Activated CD4-positive, alpha-beta T cell treated with anti-CD3 and anti-CD28 coated beads, Interleukin-2, amount 10 ng/mL, durations not matched to agents 24 days and 14 days (primary cell): Measurements from ENCODE around the gene PROC. TPM values are rescaled to one million over a fixed set of nuclear protein-coding genes. Genes with fewer than 3 reads are reported as not detected.

Experiments used
- DNase-seq: peaks from one replicate; pipeline ENCODE4 v3.0.0; 2022
- H3K27ac Mint-ChIP-seq: one replicate; pipeline ENCODE4 v1.8.0; 2022; ENCODE audit warnings: mild to moderate bottlenecking, mixed read lengths
- H3K27me3 Mint-ChIP-seq: one replicate; pipeline ENCODE4 v1.8.0; 2022; ENCODE audit warnings: mixed read lengths
- H3K36me3 Mint-ChIP-seq: one replicate; pipeline ENCODE4 v1.8.0; 2022; ENCODE audit warnings: low read depth, mild to moderate bottlenecking, mixed read lengths
- H3K4me1 Mint-ChIP-seq: one replicate; pipeline ENCODE4 v1.8.0; 2021; ENCODE audit warnings: mixed read lengths
- H3K4me3 Mint-ChIP-seq: one replicate; pipeline ENCODE4 v1.8.0; 2022; ENCODE audit warnings: mild to moderate bottlenecking, moderate library complexity, mixed read lengths
- H3K9me3 Mint-ChIP-seq: one replicate; pipeline ENCODE4 v1.8.0; 2021; ENCODE audit warnings: mixed read lengths
- intact Hi-C: fragments of 100-400 bp; cut with micrococcal nuclease; formaldehyde crosslinking; loops from one replicate; pipeline ENCODE4 v1.15.1; 2023
- total RNA-seq: library from RNA; stranded (reverse); gene quantifications from 2 replicates; pipeline ENCODE4 v1.2.3, GENCODE V29; 2022

The PROC gene
- total RNA-seq, 1 donor from 2014 or later: 0.12 TPM

- DNase-seq: no peak
- Mint-ChIP-seq H3K4me3 (peak overlapping the region; percentile 67), H3K36me3 (no peaks in the 10 kb centered on the region), H3K27ac (no peak overlapping the region), H3K9me3 (no peaks in the 10 kb centered on the region), H3K27me3 (peaks cover 45% of the 10 kb centered on the region), H3K4me1 (peaks cover 8% of the 10 kb centered on the region)
- intact Hi-C loops: no loop called here
Observed at GRCh38 chr2:127422559-127423477, 4.6 kb downstream of the PROC start.

- H3K27me3 Mint-ChIP-seq: peaks cover 45% of the 10 kb centered on the region
- peak overlapping the region; percentile 57 for H3K4me3 Mint-ChIP-seq
- intact Hi-C loops: no loop called here
- no peak overlapping the region for H3K27ac Mint-ChIP-seq
- no peak for DNase-seq
- H3K36me3 Mint-ChIP-seq: no peaks in the 10 kb centered on the region
- H3K4me1 Mint-ChIP-seq: peaks cover 8% of the 10 kb centered on the region
- H3K9me3 Mint-ChIP-seq: no peaks in the 10 kb centered on the region
Observed at GRCh38 chr2:127423478-127423843, 5.2 kb downstream of the PROC start.

GRCh38 chr2:127423880-127424279 lies 5.7 kb downstream of the PROC start:
- Mint-ChIP-seq H3K27me3 (peaks cover 45% of the 10 kb centered on the region), H3K36me3 (no peaks in the 10 kb centered on the region), H3K4me3 (peak overlapping the region; percentile 52), H3K4me1 (peaks cover 8% of the 10 kb centered on the region), H3K27ac (no peak overlapping the region), H3K9me3 (no peaks in the 10 kb centered on the region)
- DNase-seq: no peak
- intact Hi-C loops: no loop called here

GRCh38 chr2:127424598-127425520 lies 6.6 kb downstream of the PROC start:
- Mint-ChIP-seq H3K9me3 (no peaks in the 10 kb centered on the region), H3K36me3 (no peaks in the 10 kb centered on the region), H3K27me3 (peaks cover 45% of the 10 kb centered on the region), H3K27ac (no peak overlapping the region), H3K4me1 (peaks cover 8% of the 10 kb centered on the region), H3K4me3 (no peak overlapping the region)
- intact Hi-C loops: no loop called here
- no peak for DNase-seq

GRCh38 chr2:127425540-127426490 lies 7.6 kb downstream of the PROC start:
- Mint-ChIP-seq H3K4me1 (peaks cover 8% of the 10 kb centered on the region), H3K4me3 (no peak overlapping the region), H3K9me3 (no peaks in the 10 kb centered on the region), H3K36me3 (no peaks in the 10 kb centered on the region), H3K27ac (no peak overlapping the region), H3K27me3 (peaks cover 39% of the 10 kb centered on the region)
- intact Hi-C loops: no loop called here
- DNase-seq: no peak

GRCh38 chr2:127426501-127427354 lies 8.5 kb downstream of the PROC start:
- H3K4me3 Mint-ChIP-seq: no peak overlapping the region
- H3K4me1 Mint-ChIP-seq: peaks cover 8% of the 10 kb centered on the region
- H3K27me3 Mint-ChIP-seq: peaks cover 30% of the 10 kb centered on the region

DNA sequence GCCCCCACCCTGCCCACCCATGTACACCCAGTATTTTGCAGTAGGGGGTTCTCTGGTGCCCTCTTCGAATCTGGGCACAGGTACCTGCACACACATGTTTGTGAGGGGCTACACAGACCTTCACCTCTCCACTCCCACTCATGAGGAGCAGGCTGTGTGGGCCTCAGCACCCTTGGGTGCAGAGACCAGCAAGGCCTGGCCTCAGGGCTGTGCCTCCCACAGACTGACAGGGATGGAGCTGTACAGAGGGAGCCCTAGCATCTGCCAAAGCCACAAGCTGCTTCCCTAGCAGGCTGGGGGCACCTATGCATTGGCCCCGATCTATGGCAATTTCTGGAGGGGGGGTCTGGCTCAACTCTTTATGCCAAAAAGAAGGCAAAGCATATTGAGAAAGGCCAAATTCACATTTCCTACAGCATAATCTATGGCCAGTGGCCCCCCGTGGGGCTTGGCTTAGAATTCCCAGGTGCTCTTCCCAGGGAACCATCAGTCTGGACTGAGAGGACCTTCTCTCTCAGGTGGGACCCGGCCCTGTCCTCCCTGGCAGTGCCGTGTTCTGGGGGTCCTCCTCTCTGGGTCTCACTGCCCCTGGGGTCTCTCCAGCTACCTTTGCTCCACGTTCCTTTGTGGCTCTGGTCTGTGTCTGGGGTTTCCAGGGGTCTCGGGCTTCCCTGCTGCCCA lies 9.3 kb downstream of the PROC start:
- DNase-seq: no peak
- H3K36me3 Mint-ChIP-seq: no peaks in the 10 kb centered on the region
- H3K4me1 Mint-ChIP-seq: peaks cover 5% of the 10 kb centered on the region
- H3K27me3 Mint-ChIP-seq: peaks cover 22% of the 10 kb centered on the region
- intact Hi-C loops: no loop called here
- no peak overlapping the region for H3K27ac Mint-ChIP-seq
- H3K9me3 Mint-ChIP-seq: no peaks in the 10 kb centered on the region
- H3K4me3 Mint-ChIP-seq: no peak overlapping the region

More at GRCh38 chr2:127426501-127427354, 8.5 kb downstream of the PROC start:
- no peak for DNase-seq
- Mint-ChIP-seq H3K27ac (no peak overlapping the region), H3K36me3 (no peaks in the 10 kb centered on the region), H3K9me3 (no peaks in the 10 kb centered on the region)
- intact Hi-C loops: no loop called here

DNA sequence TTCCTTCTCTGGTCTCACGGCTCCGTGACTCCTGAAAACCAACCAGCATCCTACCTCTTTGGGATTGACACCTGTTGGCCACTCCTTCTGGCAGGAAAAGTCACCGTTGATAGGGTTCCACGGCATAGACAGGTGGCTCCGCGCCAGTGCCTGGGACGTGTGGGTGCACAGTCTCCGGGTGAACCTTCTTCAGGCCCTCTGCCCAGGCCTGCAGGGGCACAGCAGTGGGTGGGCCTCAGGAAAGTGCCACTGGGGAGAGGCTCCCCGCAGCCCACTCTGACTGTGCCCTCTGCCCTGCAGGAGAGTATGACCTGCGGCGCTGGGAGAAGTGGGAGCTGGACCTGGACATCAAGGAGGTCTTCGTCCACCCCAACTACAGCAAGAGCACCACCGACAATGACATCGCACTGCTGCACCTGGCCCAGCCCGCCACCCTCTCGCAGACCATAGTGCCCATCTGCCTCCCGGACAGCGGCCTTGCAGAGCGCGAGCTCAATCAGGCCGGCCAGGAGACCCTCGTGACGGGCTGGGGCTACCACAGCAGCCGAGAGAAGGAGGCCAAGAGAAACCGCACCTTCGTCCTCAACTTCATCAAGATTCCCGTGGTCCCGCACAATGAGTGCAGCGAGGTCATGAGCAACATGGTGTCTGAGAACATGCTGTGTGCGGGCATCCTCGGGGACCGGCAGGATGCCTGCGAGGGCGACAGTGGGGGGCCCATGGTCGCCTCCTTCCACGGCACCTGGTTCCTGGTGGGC lies 10.0 kb downstream of the PROC start:
- peaks cover 3% of the 10 kb centered on the region for H3K4me1 Mint-ChIP-seq
- no peak overlapping the region for H3K27ac Mint-ChIP-seq
- intact Hi-C loops: no loop called here
- no peaks in the 10 kb centered on the region for H3K36me3 Mint-ChIP-seq
- no peaks in the 10 kb centered on the region for H3K9me3 Mint-ChIP-seq
- peaks cover 19% of the 10 kb centered on the region for H3K27me3 Mint-ChIP-seq
- no peak overlapping the region for H3K4me3 Mint-ChIP-seq
- DNase-seq: no peak

DNA sequence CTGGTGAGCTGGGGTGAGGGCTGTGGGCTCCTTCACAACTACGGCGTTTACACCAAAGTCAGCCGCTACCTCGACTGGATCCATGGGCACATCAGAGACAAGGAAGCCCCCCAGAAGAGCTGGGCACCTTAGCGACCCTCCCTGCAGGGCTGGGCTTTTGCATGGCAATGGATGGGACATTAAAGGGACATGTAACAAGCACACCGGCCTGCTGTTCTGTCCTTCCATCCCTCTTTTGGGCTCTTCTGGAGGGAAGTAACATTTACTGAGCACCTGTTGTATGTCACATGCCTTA lies 10.5 kb downstream of the PROC start:
- peaks cover 16% of the 10 kb centered on the region for H3K27me3 Mint-ChIP-seq
- H3K27ac Mint-ChIP-seq: no peak overlapping the region
- no peaks in the 10 kb centered on the region for H3K36me3 Mint-ChIP-seq
- no peak for DNase-seq
- no peaks in the 10 kb centered on the region for H3K9me3 Mint-ChIP-seq
- intact Hi-C loops: no loop called here
- no peak overlapping the region for H3K4me3 Mint-ChIP-seq
- peaks cover 3% of the 10 kb centered on the region for H3K4me1 Mint-ChIP-seq

- Mint-ChIP-seq H3K4me3 (no peak overlapping the region), H3K4me1 (no peaks in the 10 kb centered on the region), H3K36me3 (no peaks in the 10 kb centered on the region), H3K27me3 (peaks cover 11% of the 10 kb centered on the region), H3K27ac (no peak overlapping the region), H3K9me3 (no peaks in the 10 kb centered on the region)
- intact Hi-C loops: no loop called here
- no peak for DNase-seq
Observed at GRCh38 chr2:127429291-127429690, 11.1 kb downstream of the PROC start.

DNA sequence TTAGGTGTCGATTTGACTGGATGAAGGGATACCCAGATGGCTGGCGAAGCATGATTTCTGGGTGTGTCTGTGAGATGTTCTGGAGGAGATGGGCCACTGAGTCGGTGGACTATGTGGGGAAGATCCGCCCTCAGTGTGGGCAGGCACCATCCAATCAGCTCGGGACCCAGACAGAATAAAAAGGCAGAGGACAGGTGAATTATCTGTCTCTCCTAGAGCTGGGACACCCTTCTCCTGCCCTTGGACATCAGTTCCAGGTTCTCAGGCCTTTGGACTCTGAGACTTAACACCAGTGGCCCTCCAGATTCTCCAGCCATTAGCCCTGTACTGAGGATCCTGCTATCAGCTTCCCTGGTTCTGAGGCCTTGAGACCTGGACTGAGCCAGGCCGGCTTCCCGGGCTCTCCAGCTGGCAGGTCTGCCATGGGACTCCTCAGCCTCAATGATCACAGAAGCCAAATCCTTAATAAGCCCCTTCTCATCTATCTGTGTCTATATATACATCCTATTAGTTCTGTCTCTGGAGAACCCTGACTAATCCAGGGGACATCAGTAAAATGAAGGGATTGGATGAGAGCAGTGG lies 11.7 kb downstream of the PROC start:
- no peaks in the 10 kb centered on the region for H3K4me1 Mint-ChIP-seq
- peak overlapping the region; percentile 22 for H3K27ac Mint-ChIP-seq
- H3K36me3 Mint-ChIP-seq: no peaks in the 10 kb centered on the region
- DNase-seq: no peak
- H3K27me3 Mint-ChIP-seq: peaks cover 6% of the 10 kb centered on the region
- no peaks in the 10 kb centered on the region for H3K9me3 Mint-ChIP-seq
- no peak overlapping the region for H3K4me3 Mint-ChIP-seq
- intact Hi-C loops: no loop called here
